AG04449 (cell line): ENCODE data around the gene RNASET2.

Experiments used
- CTCF ChIA-PET: fragments of 350-600 bp; formaldehyde crosslinking; extraction: SDS; loops from one replicate; lab custom pipeline; 2021; ENCODE audit warnings: antibody characterized with exemption; lab: Yijun Ruan, JAX
- POLR2A ChIA-PET: fragments of 400-600, 350-600 bp; formaldehyde crosslinking; extraction: SDS; loops from one replicate; lab custom pipeline; 2020; ENCODE audit warnings: antibody characterized with exemption, inconsistent platforms; lab: Yijun Ruan, JAX
- DNase-seq: peaks from one replicate; pipeline ENCODE4 v3.0.0-alpha.2; 2010; ENCODE audit warnings: low read depth, low spot score
- H3K4me3 ChIP-seq: 2 replicates; pipeline ENCODE4 v1.5.1; 2011; ENCODE audit warnings: low read depth, mild to moderate bottlenecking, control low read depth, low read length
- TF ChIP-seq, protein P1 (sequence below): IDR thresholded peaks from one replicate; pipeline ENCODE4 v1.5.1; 2011; ENCODE audit warnings: mild to moderate bottlenecking, moderate library complexity, low read length, control low read depth, inconsistent platforms; ENCODE audit not compliant: insufficient read depth; ENCODE audit errors: missing control alignments

RNASET2 gene

GRCh38 chr6:166971271-166971670 lies 14.9 kb upstream of the RNASET2 start:
- ChIA-PET POLR2A (no interaction called here), CTCF (interaction anchor here (0.9 to 1.5 kb wide), 4 partner anchors 15 to 195 kb away, joined by 3 to 4 read pairs (median 4); partner anchors contain the start of gene RNASET2)
- TF ChIP-seq, protein P1, sequence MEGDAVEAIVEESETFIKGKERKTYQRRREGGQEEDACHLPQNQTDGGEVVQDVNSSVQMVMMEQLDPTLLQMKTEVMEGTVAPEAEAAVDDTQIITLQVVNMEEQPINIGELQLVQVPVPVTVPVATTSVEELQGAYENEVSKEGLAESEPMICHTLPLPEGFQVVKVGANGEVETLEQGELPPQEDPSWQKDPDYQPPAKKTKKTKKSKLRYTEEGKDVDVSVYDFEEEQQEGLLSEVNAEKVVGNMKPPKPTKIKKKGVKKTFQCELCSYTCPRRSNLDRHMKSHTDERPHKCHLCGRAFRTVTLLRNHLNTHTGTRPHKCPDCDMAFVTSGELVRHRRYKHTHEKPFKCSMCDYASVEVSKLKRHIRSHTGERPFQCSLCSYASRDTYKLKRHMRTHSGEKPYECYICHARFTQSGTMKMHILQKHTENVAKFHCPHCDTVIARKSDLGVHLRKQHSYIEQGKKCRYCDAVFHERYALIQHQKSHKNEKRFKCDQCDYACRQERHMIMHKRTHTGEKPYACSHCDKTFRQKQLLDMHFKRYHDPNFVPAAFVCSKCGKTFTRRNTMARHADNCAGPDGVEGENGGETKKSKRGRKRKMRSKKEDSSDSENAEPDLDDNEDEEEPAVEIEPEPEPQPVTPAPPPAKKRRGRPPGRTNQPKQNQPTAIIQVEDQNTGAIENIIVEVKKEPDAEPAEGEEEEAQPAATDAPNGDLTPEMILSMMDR: no peak
- DNase-seq: no peak
- no peak overlapping the region for H3K4me3 ChIP-seq

GRCh38 chr6:166970776-166971175 lies 14.4 kb upstream of the RNASET2 start:
- no peak for DNase-seq
- TF ChIP-seq, protein P1: no peak
- ChIA-PET POLR2A (no interaction called here), CTCF (interaction anchor here (0.9 to 1.5 kb wide), 4 partner anchors 14 to 195 kb away, joined by 3 to 4 read pairs (median 4); partner anchors contain the start of gene RNASET2)
- no peak overlapping the region for H3K4me3 ChIP-seq

DNA sequence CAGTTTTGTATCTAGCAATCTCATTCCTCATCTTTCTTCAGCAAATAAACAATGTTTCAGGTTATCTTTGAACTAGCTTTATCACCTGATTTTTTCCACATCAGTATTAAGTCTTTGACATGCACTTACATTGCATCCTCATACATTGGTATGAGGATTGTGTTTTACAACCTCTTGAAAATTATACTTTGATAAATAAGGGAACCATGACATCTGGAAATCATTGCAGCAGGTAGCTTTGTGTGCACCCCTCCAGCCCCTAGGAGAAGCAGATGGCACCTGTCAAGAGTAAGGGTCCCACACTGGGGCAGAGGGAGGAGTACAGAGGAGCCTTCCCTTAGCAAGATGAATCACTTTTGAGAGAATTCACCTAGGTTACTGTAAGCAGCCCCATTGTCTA lies 13.7 kb upstream of the RNASET2 start:
- POLR2A ChIA-PET: no interaction called here

DNA sequence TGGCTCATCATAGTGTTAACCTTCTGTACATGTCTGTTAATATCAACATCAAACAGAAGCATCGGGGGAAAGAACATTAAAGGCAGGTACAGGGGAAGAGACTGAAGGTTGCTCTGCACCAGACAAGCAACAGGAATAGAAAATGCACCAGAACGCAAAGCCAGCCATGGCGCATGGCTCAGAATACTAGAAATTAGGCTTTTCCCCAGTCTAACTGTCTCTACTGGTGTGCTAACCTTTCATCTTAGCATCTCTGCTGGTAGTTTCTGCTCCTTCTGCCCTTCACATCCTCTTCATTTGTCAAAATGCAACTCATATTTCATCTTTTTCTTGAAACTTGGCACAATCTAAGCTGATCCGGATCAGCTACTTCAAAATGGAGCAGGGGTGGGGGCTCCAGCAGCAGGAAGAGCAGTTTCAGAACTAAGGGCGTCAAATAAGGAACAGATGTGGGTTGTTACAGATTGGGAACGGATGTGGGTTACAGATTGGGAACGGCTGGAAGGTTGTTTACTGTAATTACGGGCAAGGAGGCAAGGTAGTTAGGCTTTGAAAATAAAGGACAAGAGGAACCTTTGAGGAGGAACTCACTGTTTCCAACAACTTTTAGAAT lies 13.1 kb upstream of the RNASET2 start:
- TF ChIP-seq, protein P1: no peak
- H3K4me3 ChIP-seq: no peak overlapping the region
- DNase-seq: no peak
- ChIA-PET CTCF (no interaction called here), POLR2A (no interaction called here)

More for the DNA sequence above, 13.7 kb upstream of the RNASET2 start:
- TF ChIP-seq, protein P1: no peak
- CTCF ChIA-PET: interaction anchor here (1.4 kb wide), 1 partner anchor 19 kb away, joined by 4 read pairs; no protein-coding TSS in a partner anchor
- DNase-seq: no peak
- H3K4me3 ChIP-seq: no peak overlapping the region

- DNase-seq: no peak
- POLR2A ChIA-PET: no interaction called here
- CTCF ChIA-PET: interaction anchor here (1.3 kb wide), 2 partner anchors 10 to 24 kb away, joined by 3 to 4 read pairs; partner anchors contain the start of gene RNASET2
- TF ChIP-seq, protein P1: no peak
- no peak overlapping the region for H3K4me3 ChIP-seq
Measured at GRCh38 chr6:166966268-166966667, 9.9 kb upstream of the RNASET2 start.

GRCh38 chr6:166960609-166960978 lies 4.2 kb upstream of the RNASET2 start:
- no peak overlapping the region for H3K4me3 ChIP-seq
- TF ChIP-seq, protein P1: no peak
- ChIA-PET POLR2A (no interaction called here), CTCF (interaction anchor here (0.8 to 2.9 kb wide), 3 partner anchors 9 to 175 kb away, joined by 3 to 9 read pairs (median 3); no protein-coding TSS in a partner anchor)
- no peak for DNase-seq
